Skeletal muscle tissue (tissue), 4 donors: ENCODE data around the gene SPATA31E1. TPM values are rescaled to one million over a fixed set of nuclear protein-coding genes. Genes with fewer than 3 reads are reported as not detected.
"Not testable (repeated sequence)": the region's sequence is repeated elsewhere in the genome, so short reads cannot be mapped to it uniquely, and the experiment has no call there.

Experiments
- H3K27ac ChIP-seq: one replicate; pipeline ENCODE4 v1.7.0; 2013; ENCODE audit warnings: mild to moderate bottlenecking, low read depth, low read length, inconsistent platforms
- H3K27me3 ChIP-seq, 3 donors: one replicate each; pipeline ENCODE4 v1.7.0; 2013; ENCODE audit warnings: low read length in 3 of 3; ENCODE audit not compliant: control insufficient read depth in 3 of 3, insufficient read depth in 3 of 3
- H3K36me3 ChIP-seq, 3 donors: one replicate each; pipeline ENCODE4 v1.7.0; 2013; ENCODE audit warnings: low read length in 3 of 3; ENCODE audit not compliant: control insufficient read depth in 3 of 3, insufficient read depth in 3 of 3
- H3K4me1 ChIP-seq, 3 donors: one replicate each; pipeline ENCODE4 v1.7.0; 2013; ENCODE audit warnings: low read length in 3 of 3, mild to moderate bottlenecking in 3 of 3; ENCODE audit not compliant: control insufficient read depth in 3 of 3, insufficient read depth in 3 of 3
- H3K4me3 ChIP-seq, 3 donors: one replicate each; pipeline ENCODE4 v1.7.0; 2013; ENCODE audit warnings: low read length in 3 of 3
- H3K9ac ChIP-seq, 3 donors: one replicate each; pipeline ENCODE4 v1.7.0; 2013; ENCODE audit warnings: low read length in 3 of 3, mild to moderate bottlenecking in 3 of 3, moderate library complexity in 2 of 3, low read depth in 1 of 3
- H3K9me3 ChIP-seq, 3 donors: one replicate each; pipeline ENCODE4 v1.7.0; 2013; ENCODE audit warnings: low read length in 3 of 3; ENCODE audit not compliant: control insufficient read depth in 3 of 3
- total RNA-seq: library from RNA; depleted of rRNA; stranded (reverse); fragments of >200 nt; gene quantifications from one replicate; pipeline ENCODE4 v1.2.3, GENCODE V29; 2014
- donor health status: Osteomylitis.

Gene SPATA31E1
- total RNA-seq, 1 donor from 2014 or later = not detected

GRCh38 chr9:87919013-87919412 lies 36.3 kb downstream of the SPATA31E1 start:
- not testable (repeated sequence) for H3K9me3 ChIP-seq, H3K27me3 ChIP-seq, H3K9ac ChIP-seq, H3K4me3 ChIP-seq, H3K4me1 ChIP-seq, H3K27ac ChIP-seq, H3K36me3 ChIP-seq

DNA sequence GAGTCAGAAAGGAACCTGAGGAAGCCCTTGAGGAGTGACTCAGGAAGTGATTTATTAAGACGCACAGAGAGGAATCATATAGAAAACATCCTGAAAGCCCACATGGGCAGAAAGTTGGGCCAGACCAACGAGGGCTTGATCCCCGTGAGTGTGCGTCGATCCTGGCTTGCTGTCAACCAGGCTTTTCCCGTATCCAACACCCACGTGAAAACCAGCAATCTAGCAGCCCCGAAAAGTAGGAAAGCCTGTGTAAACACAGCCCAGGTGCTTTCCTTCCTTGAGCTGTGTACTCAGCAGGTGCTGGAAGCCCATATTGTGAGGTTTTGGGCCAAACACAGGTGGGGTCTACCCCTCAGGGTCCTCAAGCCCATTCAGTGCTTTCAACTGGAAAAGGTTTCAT lies 38.9 kb downstream of the SPATA31E1 start:
- not testable (repeated sequence) for H3K36me3 ChIP-seq, H3K27ac ChIP-seq, H3K9me3 ChIP-seq, H3K9ac ChIP-seq, H3K27me3 ChIP-seq, H3K4me1 ChIP-seq, H3K4me3 ChIP-seq

- H3K27me3 ChIP-seq = not testable (repeated sequence)
Observed at GRCh38 chr9:87923012-87923411, 40.3 kb downstream of the SPATA31E1 start.

DNA sequence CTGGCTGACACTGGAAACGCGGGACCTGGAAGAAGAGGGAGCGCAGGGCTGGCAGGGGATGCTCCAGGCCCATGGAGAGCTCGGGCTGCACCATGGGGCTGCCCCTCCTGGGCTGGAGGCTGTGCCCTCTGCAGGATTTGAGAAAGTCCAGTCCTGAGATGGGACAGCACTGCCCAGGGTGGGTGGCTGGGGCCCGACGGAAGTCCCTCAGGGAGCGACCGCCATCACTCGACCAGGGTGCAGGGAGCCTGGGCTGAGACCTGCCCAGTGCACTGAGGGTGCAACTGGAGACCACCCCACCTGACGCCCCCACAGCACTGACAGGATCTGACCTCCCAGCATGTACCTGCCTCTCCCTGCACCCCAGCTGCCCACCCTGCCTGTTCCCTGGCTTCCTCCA lies 42.2 kb downstream of the SPATA31E1 start:
- H3K4me3 ChIP-seq, H3K27ac ChIP-seq, H3K27me3 ChIP-seq, H3K4me1 ChIP-seq, H3K9ac ChIP-seq, H3K9me3 ChIP-seq, H3K36me3 ChIP-seq: not testable (repeated sequence)

More at GRCh38 chr9:87923012-87923411, 40.3 kb downstream of the SPATA31E1 start:
- not testable (repeated sequence) for H3K36me3 ChIP-seq, H3K9me3 ChIP-seq, H3K9ac ChIP-seq, H3K27ac ChIP-seq, H3K4me1 ChIP-seq, H3K4me3 ChIP-seq

DNA sequence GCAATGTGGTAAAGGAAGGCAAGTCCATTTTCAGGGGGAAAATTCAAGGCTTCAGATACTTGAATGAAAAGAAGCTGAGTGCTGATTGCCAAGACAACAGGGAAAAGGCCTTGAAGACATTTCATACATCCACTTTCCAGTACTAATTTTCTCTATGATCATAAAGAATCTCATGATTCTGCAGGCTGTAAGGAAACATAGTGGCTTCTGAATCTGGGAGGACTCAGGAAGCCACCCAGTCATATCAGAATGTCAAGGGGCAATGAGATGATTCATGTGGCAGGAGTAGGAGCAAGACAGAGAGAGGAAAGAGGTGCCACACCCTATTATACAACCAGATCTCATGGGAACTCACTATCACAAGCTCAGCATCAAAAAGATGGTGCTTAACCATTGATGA lies 46.5 kb downstream of the SPATA31E1 start:
- not testable (repeated sequence) for H3K9ac ChIP-seq, H3K27me3 ChIP-seq, H3K27ac ChIP-seq, H3K36me3 ChIP-seq, H3K9me3 ChIP-seq, H3K4me3 ChIP-seq, H3K4me1 ChIP-seq

DNA sequence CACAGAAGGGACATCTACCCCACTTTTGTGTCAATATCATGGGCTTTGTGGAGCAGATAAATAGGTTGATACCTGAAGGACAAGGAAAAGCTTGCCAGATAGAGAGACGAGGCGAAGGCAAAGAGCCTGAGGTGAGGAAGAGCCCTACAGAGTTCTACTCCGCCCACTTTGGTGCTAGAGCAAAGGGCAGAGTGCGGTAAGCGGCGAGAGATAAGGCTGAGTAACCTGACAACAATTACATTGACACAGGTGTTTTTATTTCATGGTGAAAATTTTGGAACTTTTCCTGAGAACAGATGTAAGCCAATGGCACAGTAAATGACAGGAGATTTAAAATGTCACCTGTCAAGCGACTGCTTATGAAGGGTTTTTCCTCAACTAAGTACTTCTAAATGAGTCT lies 51.8 kb downstream of the SPATA31E1 start:
- H3K4me3 ChIP-seq, H3K9me3 ChIP-seq, H3K4me1 ChIP-seq, H3K36me3 ChIP-seq, H3K27me3 ChIP-seq, H3K9ac ChIP-seq, H3K27ac ChIP-seq: not testable (repeated sequence)

DNA sequence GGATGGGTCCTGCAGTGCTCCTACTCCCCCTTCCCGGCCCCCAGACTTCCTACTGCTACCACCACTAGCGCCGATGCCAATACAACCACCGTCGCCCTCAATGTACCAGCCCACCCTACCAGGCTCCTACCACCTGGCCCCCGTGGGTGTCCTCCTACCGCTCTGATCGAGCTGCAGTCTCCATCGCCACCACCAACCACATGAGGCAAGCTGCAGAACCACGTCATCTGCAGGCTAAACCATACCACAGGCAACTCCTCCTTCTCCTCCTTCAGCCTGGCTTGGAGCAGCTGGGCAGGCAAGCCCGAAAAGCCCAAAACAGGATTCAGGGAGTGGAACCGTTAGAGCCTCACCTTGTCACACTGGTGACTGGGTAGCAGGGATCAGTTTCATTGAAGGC lies 54.7 kb downstream of the SPATA31E1 start:
- H3K9ac ChIP-seq, H3K27me3 ChIP-seq, H3K9me3 ChIP-seq, H3K4me3 ChIP-seq, H3K36me3 ChIP-seq, H3K4me1 ChIP-seq, H3K27ac ChIP-seq: not testable (repeated sequence)

DNA sequence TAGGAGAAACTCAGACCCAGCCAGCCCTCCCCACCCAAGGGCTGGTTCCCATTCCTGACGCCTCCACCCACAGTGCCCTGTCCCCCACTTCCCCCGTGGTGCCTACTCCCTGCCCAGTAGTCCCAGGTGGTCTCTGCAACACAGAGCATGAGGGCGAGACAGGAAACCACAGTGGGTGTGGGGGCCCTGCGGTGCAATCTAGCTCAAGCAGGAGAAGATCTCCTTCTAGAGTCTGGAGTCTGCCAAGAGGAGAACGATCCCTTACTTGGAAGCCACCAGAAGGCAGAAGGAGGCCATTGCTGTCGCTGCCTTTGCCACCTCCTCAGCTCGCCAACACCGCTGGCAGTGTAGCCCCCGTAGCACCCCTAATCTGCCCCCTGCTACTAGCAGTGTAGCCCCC lies 55.2 kb downstream of the SPATA31E1 start:
- not testable (repeated sequence) for H3K27ac ChIP-seq, H3K36me3 ChIP-seq, H3K27me3 ChIP-seq, H3K4me3 ChIP-seq, H3K9ac ChIP-seq, H3K4me1 ChIP-seq, H3K9me3 ChIP-seq

- not testable (repeated sequence) for H3K9me3 ChIP-seq, H3K27me3 ChIP-seq, H3K36me3 ChIP-seq, H3K9ac ChIP-seq, H3K4me1 ChIP-seq, H3K27ac ChIP-seq, H3K4me3 ChIP-seq
Observed at GRCh38 chr9:87938336-87938735, 55.7 kb downstream of the SPATA31E1 start.
